ENCODE results near the gene MYRFL.

MYRFL gene

GRCh38 chr12:69915964-69916363 is 90.9 kb downstream of the MYRFL start:
- H3K4me3 ChIP-seq (ENCODE audit: low read depth, low read length), result no peak overlapping the region
- TF ChIP-seq, protein P1, sequence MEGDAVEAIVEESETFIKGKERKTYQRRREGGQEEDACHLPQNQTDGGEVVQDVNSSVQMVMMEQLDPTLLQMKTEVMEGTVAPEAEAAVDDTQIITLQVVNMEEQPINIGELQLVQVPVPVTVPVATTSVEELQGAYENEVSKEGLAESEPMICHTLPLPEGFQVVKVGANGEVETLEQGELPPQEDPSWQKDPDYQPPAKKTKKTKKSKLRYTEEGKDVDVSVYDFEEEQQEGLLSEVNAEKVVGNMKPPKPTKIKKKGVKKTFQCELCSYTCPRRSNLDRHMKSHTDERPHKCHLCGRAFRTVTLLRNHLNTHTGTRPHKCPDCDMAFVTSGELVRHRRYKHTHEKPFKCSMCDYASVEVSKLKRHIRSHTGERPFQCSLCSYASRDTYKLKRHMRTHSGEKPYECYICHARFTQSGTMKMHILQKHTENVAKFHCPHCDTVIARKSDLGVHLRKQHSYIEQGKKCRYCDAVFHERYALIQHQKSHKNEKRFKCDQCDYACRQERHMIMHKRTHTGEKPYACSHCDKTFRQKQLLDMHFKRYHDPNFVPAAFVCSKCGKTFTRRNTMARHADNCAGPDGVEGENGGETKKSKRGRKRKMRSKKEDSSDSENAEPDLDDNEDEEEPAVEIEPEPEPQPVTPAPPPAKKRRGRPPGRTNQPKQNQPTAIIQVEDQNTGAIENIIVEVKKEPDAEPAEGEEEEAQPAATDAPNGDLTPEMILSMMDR (IDR thresholded peaks at IDR 0.05; ENCODE audit: borderline replicate concordance, insufficient read depth, low read depth, low read length), result no peak

- no peak overlapping the region for H3K4me3 ChIP-seq (ENCODE audit: low read depth, low read length)
- TF ChIP-seq, protein P1 (IDR thresholded peaks at IDR 0.05; ENCODE audit: borderline replicate concordance, insufficient read depth, low read depth, low read length), result no peak
These were observed 91.7 kb downstream of the MYRFL start for GRCh38 chr12:69916544-69917235.

- H3K4me3 ChIP-seq (ENCODE audit: low read depth, low read length), result no peak overlapping the region
- TF ChIP-seq, protein P1 (IDR thresholded peaks at IDR 0.05; ENCODE audit: borderline replicate concordance, insufficient read depth, low read depth, low read length), result no peak
These were observed 93.3 kb downstream of the MYRFL start for GRCh38 chr12:69918287-69918686.

GRCh38 chr12:69919495-69919894 is 94.5 kb downstream of the MYRFL start:
- TF ChIP-seq, protein P1 (IDR thresholded peaks at IDR 0.05; ENCODE audit: borderline replicate concordance, insufficient read depth, low read depth, low read length), result no peak
- no peak overlapping the region for H3K4me3 ChIP-seq (ENCODE audit: low read depth, low read length)

DNA sequence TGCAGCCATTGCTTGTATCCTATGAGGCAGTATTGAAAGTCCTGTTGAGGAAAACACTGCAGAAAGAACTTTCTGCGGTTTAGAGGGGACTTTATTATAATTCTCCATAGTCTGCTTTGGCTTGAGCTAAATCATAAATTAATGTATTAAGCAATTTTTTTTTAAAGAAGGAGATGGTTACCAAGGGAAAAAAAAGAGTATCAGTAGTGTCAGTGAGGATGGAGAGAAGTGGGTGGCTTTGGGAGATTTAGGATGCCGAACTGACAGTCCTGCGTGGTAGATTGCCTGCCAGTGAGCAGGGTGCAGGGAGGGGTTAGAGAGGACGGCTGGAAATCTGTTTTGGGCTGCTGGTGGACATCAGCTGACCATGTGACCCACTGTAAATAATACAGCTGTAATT is 96.8 kb downstream of the MYRFL start:
- TF ChIP-seq, protein P1 (IDR thresholded peaks at IDR 0.05; ENCODE audit: borderline replicate concordance, insufficient read depth, low read depth, low read length), result no peak
- H3K4me3 ChIP-seq (ENCODE audit: low read depth, low read length), result no peak overlapping the region

DNA sequence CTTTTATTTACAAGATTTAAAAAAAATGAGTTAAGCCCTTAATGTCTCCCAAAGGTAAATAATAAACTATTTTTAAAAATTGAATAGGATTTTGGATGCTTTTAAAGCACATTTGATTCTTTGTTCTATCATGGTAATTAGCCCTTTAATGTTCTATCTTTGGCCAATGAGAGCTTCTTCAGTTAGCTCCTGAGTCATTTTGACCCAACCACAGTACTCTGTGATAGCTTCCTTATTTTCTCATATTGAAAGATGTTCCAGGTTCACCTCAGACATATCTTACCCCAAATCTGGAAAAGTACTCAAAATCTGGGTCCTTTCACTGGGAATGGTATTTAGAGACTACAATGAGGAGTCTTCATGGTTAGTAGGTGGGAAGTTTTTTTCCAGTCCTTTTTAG is 98.0 kb downstream of the MYRFL start:
- TF ChIP-seq, protein P1 (IDR thresholded peaks at IDR 0.05; ENCODE audit: borderline replicate concordance, insufficient read depth, low read depth, low read length), result no peak
- no peak overlapping the region for H3K4me3 ChIP-seq (ENCODE audit: low read depth, low read length)

DNA sequence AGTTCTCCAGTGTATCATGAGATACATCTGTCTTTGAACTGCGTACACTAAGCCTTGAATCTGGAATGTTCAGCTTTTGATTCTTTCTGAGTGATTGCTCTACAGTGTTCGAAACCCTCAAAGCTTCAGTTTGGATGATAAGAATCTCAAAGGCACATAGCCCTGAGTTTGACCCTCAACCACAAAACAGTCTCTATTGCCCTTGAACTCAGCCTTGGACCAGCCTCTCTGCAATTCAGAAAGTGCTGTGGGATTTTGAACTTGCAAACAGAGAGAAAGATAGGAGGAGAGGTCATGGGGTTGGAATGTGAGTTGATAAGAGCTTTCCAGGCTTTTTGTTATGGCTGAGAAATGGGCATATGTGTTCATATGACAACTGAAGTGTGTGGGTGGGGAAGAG is 100.3 kb downstream of the MYRFL start:
- H3K4me3 ChIP-seq (ENCODE audit: low read depth, low read length), result no peak overlapping the region
- TF ChIP-seq, protein P1 (IDR thresholded peaks at IDR 0.05; ENCODE audit: borderline replicate concordance, insufficient read depth, low read depth, low read length), result no peak
